Aorta (tissue), 5 donors: ENCODE measurements around the gene CAMKK1. TPM values are rescaled to one million over a fixed set of nuclear protein-coding genes. Genes with fewer than 3 reads are reported as not detected.

ENCODE experiments used
- ATAC-seq: fragments of 200-7000 bp; cut with Tn5 transposase; one replicate; pipeline ENCODE4 v1.9.1; 2022; ENCODE audit warnings: moderate library complexity; ENCODE audit not compliant: low FRiP score
- DNase-seq, 2 donors: peaks; one replicate each; pipeline ENCODE4 v3.0.0-alpha.2; 2020
- H3K27ac ChIP-seq, 2 donors: one replicate each; pipeline ENCODE4 v1.5.1; 2013; ENCODE audit warnings: low read length in 2 of 2, mild to moderate bottlenecking in 2 of 2, moderate library complexity in 2 of 2, control low read depth in 1 of 2, inconsistent platforms in 1 of 2, low read depth in 1 of 2
- H3K27me3 ChIP-seq, 2 donors: one replicate each; pipeline ENCODE4 v1.6.1; 2013; ENCODE audit warnings: control low read depth in 1 of 2, low read length in 1 of 2, mild to moderate bottlenecking in 1 of 2, moderate library complexity in 1 of 2; ENCODE audit not compliant: insufficient read depth in 2 of 2, control insufficient read depth in 1 of 2
- H3K36me3 ChIP-seq, 2 donors: one replicate each; pipeline ENCODE4 v1.6.1; 2013; ENCODE audit warnings: control low read depth in 1 of 2, low read length in 1 of 2, mild to moderate bottlenecking in 1 of 2; ENCODE audit not compliant: insufficient read depth in 2 of 2, control insufficient read depth in 1 of 2
- H3K4me1 ChIP-seq, 2 donors: one replicate each; pipeline ENCODE4 v1.6.1; 2013; ENCODE audit warnings: low read length in 2 of 2, control low read depth in 1 of 2, mild to moderate bottlenecking in 1 of 2, moderate library complexity in 1 of 2; ENCODE audit not compliant: insufficient read depth in 2 of 2, control insufficient read depth in 1 of 2
- H3K4me3 ChIP-seq, 2 donors: one replicate each; pipeline ENCODE4 v1.5.1; 2013; ENCODE audit warnings: low read length in 2 of 2, control low read depth in 1 of 2, mild to moderate bottlenecking in 1 of 2
- H3K9me3 ChIP-seq: one replicate; pipeline ENCODE4 v1.6.1; 2013; ENCODE audit warnings: mild to moderate bottlenecking, low read length; ENCODE audit not compliant: control insufficient read depth
- WGBS, 2 donors: extraction: QIAGEN DNeasy Blood & Tissue Kit; methylation state at CpG; one replicate each; pipeline ENCODE4 v1.1.7; 2013; 5-methylcytosine and 5-hydroxymethylcytosine counted together
- intact Hi-C, 2 donors: fragments of 100-400 bp; cut with DNase I; formaldehyde crosslinking; loops; one replicate each; pipeline versions ENCODE4 v1.14.2 to v1.15.0; 2022
- polyA plus RNA-seq, 2 donors: library from polyadenylated mRNA; stranded (reverse); fragments of 200-250 nt; gene quantifications; one replicate each; pipeline ENCODE4 v1.2.3, GENCODE V29; 2013
- total RNA-seq, 2 donors: library from RNA; stranded (reverse); fragmentation: NEBNext Ultra II Directional; extraction: Animal tissue kit (Norgen Biotek cat#: 25700); gene quantifications; one replicate each; pipeline ENCODE4 v1.2.1, GENCODE V29; 2021
- donor health status: healthy with polysubstance abuse.
- donor health status: Bipolar disorder and iron deficiency.
- donor health status: DM: no; HTN: no; CAD: no.
- donor health status: DM: no; HTN: no; CAD: no.
- donor health status: DM: yes; HTN: yes; CAD: no.

CAMKK1 gene
- total and polyA plus RNA-seq, 4 donors, result 1.6 to 11.2 (median 4.6) TPM

GRCh38 chr17:3887804-3888203 lies 5.0 kb downstream of the CAMKK1 start:
- Histone ChIP-seq H3K36me3 (no peaks in the 10 kb centered on the region), H3K4me1 (no peaks in the 10 kb centered on the region), H3K9me3 (no peaks in the 10 kb centered on the region), H3K27me3 (no peaks in the 10 kb centered on the region), H3K27ac (no peak overlapping the region), H3K4me3 (no peak overlapping the region)
- 89 to 94% methylated on average over 9 of the region's 9 CpGs for WGBS, 2 donors
- DNase-seq, result no peak
- no peak for ATAC-seq
- intact Hi-C loops, result no loop called here

GRCh38 chr17:3887394-3887793 lies 5.5 kb downstream of the CAMKK1 start:
- no peak overlapping the region for H3K4me3 ChIP-seq

GRCh38 chr17:3886776-3887175 lies 6.1 kb downstream of the CAMKK1 start:
- no peaks in the 10 kb centered on the region for H3K9me3 ChIP-seq
- DNase-seq (peak in 1 of 2 donors; percentile 68), ATAC-seq (no peak)
- intact Hi-C loops, result no loop called here
- no peak overlapping the region for H3K27ac ChIP-seq
- no peak overlapping the region for H3K4me3 ChIP-seq
- no peaks in the 10 kb centered on the region for H3K36me3 ChIP-seq
- no peaks in the 10 kb centered on the region for H3K27me3 ChIP-seq
- WGBS, 2 donors, result 90 to 95% methylated on average over 10 of the region's 10 CpGs
- no peaks in the 10 kb centered on the region for H3K4me1 ChIP-seq

More at GRCh38 chr17:3887394-3887793, 5.5 kb downstream of the CAMKK1 start:
- 83 to 95% methylated on average over 2 of the region's 2 CpGs for WGBS, 2 donors
- Histone ChIP-seq H3K9me3 (no peaks in the 10 kb centered on the region), H3K27me3 (no peaks in the 10 kb centered on the region), H3K36me3 (no peaks in the 10 kb centered on the region), H3K4me1 (no peaks in the 10 kb centered on the region), H3K27ac (no peak overlapping the region)
- ATAC-seq (no peak), DNase-seq (no peak)
- intact Hi-C loops, result no loop called here

GRCh38 chr17:3885970-3886369 lies 6.9 kb downstream of the CAMKK1 start:
- H3K9me3 ChIP-seq, result no peaks in the 10 kb centered on the region
- no peak overlapping the region for H3K27ac ChIP-seq
- intact Hi-C loops, result no loop called here
- DNase-seq (no peak), ATAC-seq (no peak)
- H3K4me1 ChIP-seq, result no peaks in the 10 kb centered on the region
- H3K27me3 ChIP-seq, result no peaks in the 10 kb centered on the region
- H3K4me3 ChIP-seq, result no peak overlapping the region
- 81 to 88% methylated on average over 4 of the region's 4 CpGs for WGBS, 2 donors
- no peaks in the 10 kb centered on the region for H3K36me3 ChIP-seq

- DNase-seq (no peak), ATAC-seq (no peak)
- 55 to 61% methylated on average over 13 to 14 of the region's 14 CpGs for WGBS, 2 donors
- H3K9me3 ChIP-seq, result no peaks in the 10 kb centered on the region
- H3K4me1 ChIP-seq, result no peaks in the 10 kb centered on the region
- H3K27me3 ChIP-seq, result no peaks in the 10 kb centered on the region
- no peak overlapping the region for H3K27ac ChIP-seq
- intact Hi-C loops, result no loop called here
- H3K4me3 ChIP-seq, result no peak overlapping the region
- H3K36me3 ChIP-seq, result no peaks in the 10 kb centered on the region
Measured at GRCh38 chr17:3885271-3885670, 7.6 kb downstream of the CAMKK1 start.

- no peaks in the 10 kb centered on the region for H3K36me3 ChIP-seq
- ATAC-seq, result no peak
- H3K27me3 ChIP-seq, result no peaks in the 10 kb centered on the region
Measured at GRCh38 chr17:3884188-3884587, 8.7 kb downstream of the CAMKK1 start.

GRCh38 chr17:3882276-3882675 lies 10.6 kb downstream of the CAMKK1 start:
- Histone ChIP-seq H3K36me3 (no peaks in the 10 kb centered on the region), H3K4me3 (no peak overlapping the region), H3K27ac (no peak overlapping the region), H3K9me3 (no peaks in the 10 kb centered on the region), H3K27me3 (no peaks in the 10 kb centered on the region), H3K4me1 (no peaks in the 10 kb centered on the region)
- ATAC-seq (no peak), DNase-seq (no peak)
- 79 to 80% methylated on average over 4 of the region's 4 CpGs for WGBS, 2 donors
- intact Hi-C loops, result no loop called here

More at GRCh38 chr17:3884188-3884587, 8.7 kb downstream of the CAMKK1 start:
- H3K27ac ChIP-seq, result no peak overlapping the region
- H3K4me1 ChIP-seq, result no peaks in the 10 kb centered on the region
- no peak for DNase-seq
- H3K4me3 ChIP-seq, result no peak overlapping the region
- WGBS, 2 donors, result 94 to 98% methylated on average over 12 of the region's 12 CpGs
- H3K9me3 ChIP-seq, result no peaks in the 10 kb centered on the region
- intact Hi-C loops, result no loop called here

GRCh38 chr17:3880983-3881382 lies 11.9 kb downstream of the CAMKK1 start:
- no peak overlapping the region for H3K4me3 ChIP-seq
- H3K27ac ChIP-seq, result no peak overlapping the region
- no peaks in the 10 kb centered on the region for H3K36me3 ChIP-seq
- H3K4me1 ChIP-seq, result no peaks in the 10 kb centered on the region
- intact Hi-C loops, result no loop called here
- ATAC-seq, result no peak
- WGBS, 2 donors, result 93% methylated on average over 7 of the region's 7 CpGs
- no peaks in the 10 kb centered on the region for H3K9me3 ChIP-seq
- no peaks in the 10 kb centered on the region for H3K27me3 ChIP-seq
- DNase-seq, result no peak

GRCh38 chr17:3879591-3880417 lies 13.0 kb downstream of the CAMKK1 start:
- H3K4me3 ChIP-seq, result no peak overlapping the region
- no peaks in the 10 kb centered on the region for H3K4me1 ChIP-seq
- intact Hi-C loops, result no loop called here
- ATAC-seq, result no peak
- no peaks in the 10 kb centered on the region for H3K27me3 ChIP-seq
- 43 to 52% methylated on average over 25 of the region's 25 CpGs for WGBS, 2 donors
- H3K36me3 ChIP-seq, result no peaks in the 10 kb centered on the region
- DNase-seq, result no peak
- H3K27ac ChIP-seq, result no peak overlapping the region
- no peaks in the 10 kb centered on the region for H3K9me3 ChIP-seq
